ENCODE measurements around the gene ESYT1.

- TF ChIP-seq CTCF (conservative IDR thresholded peaks at IDR 0.05; ENCODE audit: low read length) = no peak
- TF ChIP-seq EZH2phosphoT487 (IDR thresholded peaks at IDR 0.05; ENCODE audit: borderline replicate concordance) = no peak
Measured at GRCh38 chr12:56152756-56153677, 24.9 kb downstream of the ESYT1 start.
